ENCODE measurements around the gene YWHAQ.

- no peak for TF ChIP-seq RAD21 (IDR thresholded peaks at IDR 0.05; ENCODE audit: low read length)
- TF ChIP-seq CTCF (conservative IDR thresholded peaks at IDR 0.05; ENCODE audit: low read depth, low read length): no peak
- TF ChIP-seq POLR2A (IDR thresholded peaks at IDR 0.05; ENCODE audit: low read depth, low read length): no peak
- TF ChIP-seq MAZ (IDR thresholded peaks at IDR 0.05; ENCODE audit: borderline replicate concordance, low read depth, low read length): no peak
- no peak for TF ChIP-seq SMC3 (IDR thresholded peaks at IDR 0.05; ENCODE audit: low read depth, low read length)
- no peak for TF ChIP-seq ELK1 (IDR thresholded peaks at IDR 0.05; ENCODE audit: borderline replicate concordance, low read depth, low read length)
- TF ChIP-seq RFX5 (IDR thresholded peaks at IDR 0.05; ENCODE audit: low read depth, low read length): no peak
- no peak for TF ChIP-seq RCOR1 (IDR thresholded peaks at IDR 0.05; ENCODE audit: insufficient replicate concordance, low read length)
- TF ChIP-seq CEBPB (IDR thresholded peaks at IDR 0.05; ENCODE audit: low read depth, low read length): no peak
- no peak for TF ChIP-seq BHLHE40 (IDR thresholded peaks at IDR 0.05; ENCODE audit: low read depth, low read length)
Measured at GRCh38 chr2:9639740-9640343, 9.0 kb upstream of the YWHAQ start.
